GM12878 (cell line): Measurements from ENCODE around the gene GPR158. TPM values are rescaled to one million over a fixed set of nuclear protein-coding genes. Genes with fewer than 3 reads are reported as not detected.

ENCODE experiments used
- ATAC-seq: fragments of 200-7000 bp; cut with Tn5 transposase; 3 replicates; pipeline ENCODE4 v1.9.1; 2020; ENCODE audit warnings: mild to moderate bottlenecking, moderate library complexity
- BruUV-seq: library from RNA; stranded (reverse); fragments of 400-500 nt; replicated peaks from 2 replicates; lab custom pipeline; 2021; lab: Mats Ljungman, UMichigan
- CTCF ChIA-PET: fragments of 300-600 bp; sonication (Branson Sonifier 250); formaldehyde crosslinking; extraction: SDS; loops from one replicate; lab custom pipeline; 2021; ENCODE audit warnings: inconsistent platforms; lab: Yijun Ruan, JAX
- POLR2A ChIA-PET: fragments of 350-600 bp; formaldehyde crosslinking; extraction: SDS; loops from one replicate; lab custom pipeline; 2021; ENCODE audit warnings: inconsistent platforms; lab: Charles Lee
- RAD21 ChIA-PET: fragments of 300-600 bp; sonication (Branson Sonifier 250); formaldehyde crosslinking; loops from one replicate; lab custom pipeline; 2023; ENCODE audit warnings: antibody characterized with exemption; ENCODE audit not compliant: unreplicated experiment; lab: Charles Lee
- SMC1A ChIA-PET: fragments of 300-600 bp; sonication (Branson Sonifier 250); formaldehyde crosslinking; loops from one replicate; lab custom pipeline; 2023; ENCODE audit not compliant: unreplicated experiment, uncharacterized antibody; lab: Charles Lee
- DNase-seq: peaks from one replicate; pipeline ENCODE4 v3.0.0-alpha.2; 2011; ENCODE audit warnings: low read depth, low spot score
- FAIRE-seq: peaks from 3 replicates; lab custom pipeline; 2011; peaks lifted over from hg19 to GRCh38; lab: Jason Lieb, UNC
- H2AFZ ChIP-seq: 2 replicates; pipeline ENCODE4 v1.6.0; 2011; ENCODE audit warnings: low read depth, low read length, control low read depth; ENCODE audit not compliant: control insufficient read depth
- H3K27ac ChIP-seq: 2 replicates; pipeline ENCODE4 v1.5.1; 2011; ENCODE audit warnings: control low read depth; ENCODE audit not compliant: control insufficient read depth, insufficient read depth
- H3K27me3 ChIP-seq, 2 experiments: replicated peaks in 1 of 2; 2 replicates each; pipeline versions ENCODE4 v1.6.0 to v1.6.1; 2011; ENCODE audit warnings: low read length in 1 of 2; ENCODE audit not compliant: control insufficient read depth in 2 of 2, insufficient read depth in 2 of 2
- H3K36me3 ChIP-seq, 2 experiments: 2 replicates each; pipeline ENCODE4 v1.5.1; 2011; ENCODE audit warnings: low read length in 1 of 2; ENCODE audit not compliant: control insufficient read depth in 2 of 2, insufficient read depth in 2 of 2
- H3K4me1 ChIP-seq: 2 replicates; pipeline ENCODE4 v1.6.1; 2011; ENCODE audit warnings: mild to moderate bottlenecking, low read length, moderate library complexity, mixed read lengths; ENCODE audit not compliant: control insufficient read depth, insufficient read depth
- H3K4me2 ChIP-seq: 2 replicates; pipeline ENCODE4 v1.6.0; 2011; ENCODE audit warnings: control low read depth; ENCODE audit not compliant: control insufficient read depth, insufficient read depth
- H3K4me3 ChIP-seq: fragments of 200-600 bp; sonication (generic); 2 replicates; pipeline ENCODE4 v1.5.1; 2016
- H3K79me2 ChIP-seq: 2 replicates; pipeline ENCODE4 v1.6.0; 2011; ENCODE audit warnings: low read length; ENCODE audit not compliant: control insufficient read depth, insufficient read depth
- H3K9ac ChIP-seq: 2 replicates; pipeline ENCODE4 v1.8.0; 2011; ENCODE audit warnings: low read length, control low read depth, mixed read lengths; ENCODE audit not compliant: control insufficient read depth, insufficient read depth
- H3K9me3 ChIP-seq: replicated peaks from 3 replicates; pipeline ENCODE4 v1.5.1; 2011; ENCODE audit warnings: mild to moderate bottlenecking, low read length; ENCODE audit not compliant: control insufficient read depth, insufficient read depth
- H4K20me1 ChIP-seq: 2 replicates; pipeline ENCODE4 v1.6.0; 2011; ENCODE audit not compliant: control insufficient read depth, insufficient read depth
- BCL3 ChIP-seq: IDR thresholded peaks from 2 replicates; pipeline ENCODE4 v1.6.1; 2011; ENCODE audit warnings: borderline replicate concordance, low read depth, mild to moderate bottlenecking, moderate library complexity, low read length; ENCODE audit not compliant: insufficient read depth, poor library complexity, severe bottlenecking
- FOXM1 ChIP-seq: IDR thresholded peaks from 2 replicates; pipeline ENCODE4 v1.6.1; 2012; ENCODE audit warnings: low read depth, mild to moderate bottlenecking, inconsistent platforms, low read length, moderate library complexity
- HCFC1 ChIP-seq: fragments of 150-350 bp; IDR thresholded peaks from 2 replicates; pipeline ENCODE4 v1.6.1; 2014; ENCODE audit warnings: low read length
- PAX8 ChIP-seq: fragments of 450-650 bp; IDR thresholded peaks from 2 replicates; pipeline ENCODE4 v1.6.1; 2017; ENCODE audit warnings: mild to moderate bottlenecking, moderate library complexity
- POLR2AphosphoS5 ChIP-seq: IDR thresholded peaks from 2 replicates; pipeline ENCODE4 v1.6.1; 2011; ENCODE audit warnings: mild to moderate bottlenecking, low read length, inconsistent platforms
- RB1 ChIP-seq: fragments of 450-650 bp; formaldehyde crosslinking; IDR thresholded peaks from 2 replicates; pipeline ENCODE4 v1.6.1; 2017; ENCODE audit warnings: mild to moderate bottlenecking, borderline replicate concordance
- SP1 ChIP-seq: IDR thresholded peaks from one replicate; pipeline ENCODE4 v1.6.1; 2011; ENCODE audit warnings: low read depth, low read length
- SUPT20H ChIP-seq: IDR thresholded peaks from 2 replicates; pipeline ENCODE4 v1.6.1; 2011; ENCODE audit warnings: low read depth, mild to moderate bottlenecking, low read length, moderate library complexity, borderline replicate concordance; ENCODE audit not compliant: control insufficient read depth
- TBL1XR1 ChIP-seq: IDR thresholded peaks from 2 replicates; pipeline ENCODE4 v1.6.1; 2012; ENCODE audit warnings: low read depth, low read length, improper control_type of control experiment
- TCF12 ChIP-seq: IDR thresholded peaks from 2 replicates; pipeline ENCODE4 v1.6.1; 2011; ENCODE audit warnings: low read depth, mild to moderate bottlenecking, low read length
- USF2 ChIP-seq: IDR thresholded peaks from 2 replicates; pipeline ENCODE4 v1.6.1; 2011; ENCODE audit warnings: low read depth, low read length, improper control_type of control experiment, borderline replicate concordance
- WRNIP1 ChIP-seq: IDR thresholded peaks from 2 replicates; pipeline ENCODE4 v1.6.1; 2011; ENCODE audit warnings: low read depth, low read length, improper control_type of control experiment, borderline replicate concordance
- ZBED1 ChIP-seq: IDR thresholded peaks from 2 replicates; pipeline ENCODE4 v1.6.1; 2016; ENCODE audit warnings: borderline replicate concordance
- ZBTB11 ChIP-seq: fragments of 450-650 bp; formaldehyde crosslinking; IDR thresholded peaks from 2 replicates; pipeline ENCODE4 v1.5.0; 2022; ENCODE audit warnings: mild to moderate bottlenecking, missing genetic modification characterization
- ZSCAN29 ChIP-seq: fragments of 450-650 bp; IDR thresholded peaks from 2 replicates; pipeline ENCODE4 v1.6.1; 2017; ENCODE audit warnings: mild to moderate bottlenecking, moderate library complexity
- WGBS: methylation state at CpG from one replicate; pipeline ENCODE4 v1.1.6; 2016; ENCODE audit warnings: low lambda C conversion rate; ENCODE audit not compliant: insufficient replicate concordance, insufficient coverage; ENCODE audit errors: missing lambda C conversion rate; 5-methylcytosine and 5-hydroxymethylcytosine counted together
- in situ Hi-C: fragments of 300-500 bp; cut with MboI; formaldehyde crosslinking; loops from 9 replicates; pipeline ENCODE4 v1.14.3; 2018; ENCODE audit warnings: mixed read lengths
- intact Hi-C: fragments of 100-400 bp; cut with micrococcal nuclease; formaldehyde crosslinking; loops from one replicate; pipeline ENCODE4 v1.14.2; 2022; ENCODE audit not compliant: unreplicated experiment
- polyA plus RNA-seq, 11 experiments: library from polyadenylated mRNA; depleted of rRNA in 4 of 11; unstranded in 6 of 11; stranded (reverse) in 5 of 11; fragments of >200 nt; fragmentation: Nextera tagmentation in 4 of 11; fragmentation: Illumina TruSeq in 1 of 11; extraction: Ambion mirVana in 4 of 11; extraction: Trizol in 1 of 11; gene quantifications; 1 replicate in 1 of 11; 2 replicates in 10 of 11; pipeline versions ENCODE4 v1.2.1 to v1.2.3, GENCODE V29; 2011 to 2016; ENCODE audit warnings: inconsistent platforms in 2 of 11, missing spikeins in 2 of 11, low read depth in 1 of 11
- total RNA-seq, 4 experiments: library from RNA; depleted of rRNA in 3 of 4; stranded (reverse); fragments of >200 nt in 3 of 4; fragmentation: Illumina TruSeq in 1 of 4; extraction: Trizol in 1 of 4; gene quantifications; 2 replicates each; pipeline versions ENCODE4 v1.2.1 to v1.2.3, GENCODE V29; 2013 to 2021

The GPR158 gene
- total and polyA plus RNA-seq, 10 of the 15 experiments (the other 5 are each of a cell fraction or from before 2014, with no cell fraction given) = not detected

- in situ Hi-C loops = no loop called here
- Histone ChIP-seq H3K27me3 (no peaks in the 10 kb centered on the region), H3K4me1 (no peaks in the 10 kb centered on the region), H3K9me3 (no peaks in the 10 kb centered on the region), H3K4me2 (no peak overlapping the region), H3K36me3 (no peaks in the 10 kb centered on the region), H2AFZ (no peak overlapping the region), H3K4me3 (no peak overlapping the region), H4K20me1 (no peaks in the 10 kb centered on the region), H3K9ac (no peak overlapping the region), H3K79me2 (no peaks in the 10 kb centered on the region), H3K27ac (no peak overlapping the region)
- RAD21 ChIA-PET = no interaction called here
- intact Hi-C loops = no loop called here
- POLR2A ChIA-PET = no interaction called here
- FAIRE-seq = no peak
- 23% methylated on average over 3 of the region's 3 CpGs for WGBS
- no peak for ATAC-seq
- CTCF ChIA-PET = no interaction called here
- SMC1A ChIA-PET = no interaction called here
- DNase-seq = no peak
- TF ChIP-seq FOXM1 (no peak), ZSCAN29 (no peak), ZBED1 (no peak), PAX8 (no peak), RB1 (no peak), TCF12 (no peak), SUPT20H (no peak), TBL1XR1 (no peak), HCFC1 (no peak), BCL3 (no peak), WRNIP1 (no peak), USF2 (no peak), SP1 (no peak), ZBTB11 (CRISPR knock-in tag) (no peak), POLR2AphosphoS5 (no peak)
- BruUV-seq = no TSS peak
Observed at GRCh38 chr10:25398680-25399079, 223.9 kb downstream of the GPR158 start.
